SIG-M5 (cell line): Measurements from ENCODE around the gene EPS8L2.

Source experiments
- DNase-seq: peaks from one replicate; lab custom pipeline; 2025; lab: John Stamatoyannopoulos, UW

EPS8L2 gene

DNA sequence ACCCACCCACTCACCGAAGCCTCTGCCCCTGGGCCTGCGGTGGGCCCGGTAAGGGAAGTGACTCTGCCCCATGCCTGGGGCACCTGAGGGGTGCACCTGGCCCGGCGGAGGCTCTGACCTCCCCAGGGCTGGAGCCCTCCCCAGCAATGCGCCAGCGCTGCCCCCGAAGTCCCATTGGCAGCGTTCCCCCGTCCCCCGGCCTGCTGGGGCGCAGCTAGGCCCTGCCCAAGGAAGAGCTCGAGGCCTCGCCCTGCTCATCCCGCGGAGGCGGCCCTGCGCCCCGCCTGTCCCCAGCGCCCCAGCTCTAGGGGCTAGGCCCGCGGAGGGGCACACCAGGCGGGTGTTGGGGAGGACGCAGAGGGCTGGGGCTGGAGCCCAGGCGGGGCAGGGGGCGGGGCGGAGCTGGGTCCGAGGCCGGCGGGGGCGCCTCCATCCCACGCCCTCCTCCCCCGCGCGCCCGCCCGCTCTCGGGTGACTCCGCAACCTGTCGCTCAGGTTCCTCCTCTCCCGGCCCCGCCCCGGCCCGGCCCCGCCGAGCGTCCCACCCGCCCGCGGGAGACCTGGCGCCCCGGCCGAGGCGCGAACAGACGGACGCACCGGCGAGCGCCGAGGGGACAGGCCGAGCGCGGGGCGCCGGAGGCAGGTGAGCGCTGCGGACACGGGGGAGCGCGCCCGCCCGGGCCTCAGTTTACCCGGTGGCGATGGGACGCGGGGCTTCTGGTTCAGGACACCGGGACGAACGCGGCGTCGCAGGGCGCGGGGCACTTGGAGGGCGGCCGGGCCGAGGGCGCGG lies at the start of gene EPS8L2:
EPS8L2 (plus strand) TSS at position 586 of the 793 bp plus-strand sequence. CDS start 3,177 bp downstream, outside the sequence.
- no peak for DNase-seq

DNA sequence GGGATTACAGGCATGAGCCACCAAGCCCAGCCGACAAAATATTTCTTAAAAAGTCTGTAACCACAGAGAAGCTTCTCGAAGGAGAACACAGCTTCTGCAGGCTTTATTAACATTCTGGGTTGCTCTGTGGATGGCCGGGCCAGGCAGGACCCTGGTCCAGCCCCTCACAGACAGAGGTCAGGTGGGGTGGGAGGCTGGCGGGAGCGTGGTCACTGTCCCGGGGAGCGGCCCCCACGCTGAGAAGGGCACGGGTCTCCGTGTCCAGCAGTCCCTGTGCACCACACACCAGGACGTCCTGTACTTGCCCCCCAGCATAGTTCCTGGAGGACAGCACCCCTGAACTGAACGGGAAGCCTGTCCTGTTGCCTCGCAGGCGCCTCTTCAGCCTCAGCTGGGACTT lies 49.6 kb upstream of the EPS8L2 start:
- DNase-seq = no peak

DNA sequence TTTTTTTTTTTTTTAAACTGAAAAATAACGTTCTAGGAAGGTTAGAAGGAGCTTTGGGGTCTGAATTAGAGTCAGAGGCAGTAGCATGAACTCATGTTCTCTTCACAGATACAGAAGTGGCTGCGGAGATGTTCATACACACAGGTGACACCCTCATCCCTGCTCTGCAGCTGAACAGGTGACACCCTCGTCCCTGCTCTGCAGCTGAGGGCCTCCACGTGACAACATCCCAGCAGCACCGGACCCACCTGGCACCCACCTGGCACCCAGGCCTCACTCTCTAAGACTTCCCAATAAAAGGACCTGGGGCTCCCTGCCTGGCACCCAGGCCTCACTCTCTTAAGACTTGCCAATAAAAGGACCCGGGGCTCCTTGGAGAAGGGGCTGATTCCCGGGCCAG lies 49.2 kb upstream of the EPS8L2 start:
- no peak for DNase-seq

DNA sequence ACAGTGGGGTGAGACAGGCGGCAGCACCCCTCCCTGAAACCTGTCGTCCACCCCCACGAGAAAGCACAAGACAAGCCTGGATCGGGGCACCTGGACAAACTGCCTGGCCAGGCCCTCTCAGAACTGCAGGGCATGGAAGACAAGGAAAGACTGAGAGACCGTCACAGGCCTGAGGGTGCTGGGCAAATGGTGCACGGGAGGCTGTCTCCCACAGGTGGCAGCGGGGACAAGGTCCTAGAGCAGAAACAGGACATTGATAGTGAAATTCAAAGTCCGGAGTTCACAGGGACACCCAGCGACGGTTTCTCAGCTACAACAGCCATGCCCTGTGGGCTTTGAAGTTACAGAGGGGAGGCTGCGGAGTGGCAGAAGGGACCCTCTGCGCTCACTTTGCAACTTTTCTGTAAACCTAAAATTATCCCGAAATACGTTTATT lies 48.3 kb upstream of the EPS8L2 start:
- no peak for DNase-seq

DNA sequence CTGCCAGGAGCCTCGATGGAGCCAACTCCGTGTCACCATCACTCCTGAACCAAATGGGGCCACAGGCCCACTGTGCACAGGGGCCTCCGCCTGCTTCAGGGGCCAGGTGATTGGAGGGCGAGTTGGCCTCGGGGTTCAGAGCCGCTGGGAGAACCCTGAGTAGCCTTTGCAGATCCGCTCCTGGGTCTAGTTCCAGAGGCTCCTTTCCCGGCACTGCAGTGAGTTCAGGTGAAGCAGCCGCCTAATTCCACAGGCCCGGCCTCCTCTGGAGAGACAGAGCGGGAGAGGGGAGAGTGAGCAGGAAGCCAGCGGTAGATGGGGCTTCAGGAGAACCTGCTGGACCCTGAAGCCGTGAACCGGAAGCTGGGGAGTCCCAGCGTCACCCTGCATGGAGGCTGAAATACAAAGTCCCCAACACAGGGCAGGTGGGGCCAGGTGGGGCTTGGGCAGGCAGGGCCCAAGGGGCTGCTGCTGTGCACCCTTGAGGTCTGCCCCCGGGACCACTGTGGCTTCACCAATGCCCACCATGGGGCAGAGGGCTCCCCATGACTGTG lies 46.4 kb upstream of the EPS8L2 start:
- DNase-seq = no peak

DNA sequence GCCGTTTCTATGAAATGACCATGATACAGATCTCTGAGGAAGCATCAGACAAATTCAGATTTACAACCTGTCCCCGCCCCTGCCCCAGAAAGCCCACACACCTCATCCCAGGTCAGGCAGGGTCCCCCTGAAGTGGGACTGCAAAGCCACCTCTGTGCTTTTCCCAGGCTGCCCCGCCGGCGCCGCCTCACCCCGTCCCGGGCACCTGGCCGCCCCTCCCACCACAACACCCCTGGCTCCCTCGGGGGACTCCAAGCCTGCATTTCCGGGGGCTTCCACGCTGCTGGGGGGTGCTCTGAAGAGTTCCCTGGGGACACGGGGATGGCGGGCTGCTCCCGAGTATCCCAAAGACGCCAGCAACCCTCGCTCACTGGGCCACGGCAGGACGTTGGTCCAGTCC lies 45.8 kb upstream of the EPS8L2 start:
- DNase-seq = no peak

DNA sequence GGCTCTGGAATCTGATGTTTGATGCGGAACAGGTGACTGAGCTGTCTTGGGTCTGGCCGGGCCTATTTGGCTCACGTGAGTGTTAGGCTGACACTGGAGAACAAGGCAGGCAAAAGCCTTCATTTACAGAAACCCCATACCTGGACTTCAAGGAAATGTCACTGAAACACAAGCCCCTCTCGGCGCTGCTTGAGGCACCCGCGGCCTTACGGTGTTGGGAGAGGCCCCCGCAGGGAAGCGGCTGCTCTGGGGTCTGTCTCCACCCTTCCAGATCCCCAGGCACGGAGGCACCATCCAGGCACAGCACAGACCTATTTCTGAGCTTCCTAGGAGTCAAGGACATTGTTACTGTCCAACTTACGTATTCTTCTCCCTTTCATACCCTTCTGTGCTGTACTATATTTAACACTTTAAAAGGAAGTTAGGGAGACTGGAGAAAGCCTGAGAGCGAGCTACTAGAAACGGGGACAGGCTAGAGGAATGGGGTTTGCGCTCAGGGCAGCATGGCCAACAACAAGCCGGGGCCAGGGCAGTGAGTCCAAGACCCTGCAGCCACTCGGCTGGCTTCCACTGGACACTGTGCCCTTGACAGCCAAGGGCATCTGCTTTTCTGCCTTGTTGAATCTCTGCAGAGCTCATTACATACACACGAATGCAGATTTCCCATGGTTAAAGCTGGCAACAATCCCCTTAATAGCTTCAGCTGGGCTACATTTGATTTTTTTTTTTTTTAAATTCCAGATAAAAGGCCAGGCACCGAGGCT lies 45.2 kb upstream of the EPS8L2 start:
- DNase-seq = no peak

DNA sequence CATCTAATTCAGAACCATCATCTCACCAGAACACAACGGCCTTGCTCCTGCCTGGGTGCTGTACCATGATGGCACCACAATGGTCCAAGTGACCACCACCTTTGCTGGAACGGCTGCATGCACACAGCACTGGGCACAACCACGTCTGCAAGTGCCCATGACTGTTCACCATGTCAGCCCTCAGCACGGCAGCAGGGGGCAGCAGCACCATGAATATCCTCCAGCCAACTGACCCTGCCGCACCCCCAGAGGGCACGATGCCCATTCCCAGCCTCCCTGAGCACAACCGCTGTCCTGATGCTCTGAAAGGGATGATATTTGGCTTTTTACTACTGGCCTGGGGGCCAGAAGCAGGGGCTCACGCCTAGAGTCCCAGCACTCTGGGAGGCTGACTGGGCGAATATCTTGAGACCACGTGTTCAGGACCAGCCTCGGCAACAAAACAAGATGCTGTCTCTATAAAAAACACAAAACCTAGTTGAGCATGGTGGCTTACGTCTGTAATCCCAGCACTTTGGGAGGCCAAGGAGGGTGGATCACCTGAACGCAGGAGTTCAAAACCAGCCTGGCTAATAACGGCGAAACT lies 43.2 kb upstream of the EPS8L2 start:
- no peak for DNase-seq

DNA sequence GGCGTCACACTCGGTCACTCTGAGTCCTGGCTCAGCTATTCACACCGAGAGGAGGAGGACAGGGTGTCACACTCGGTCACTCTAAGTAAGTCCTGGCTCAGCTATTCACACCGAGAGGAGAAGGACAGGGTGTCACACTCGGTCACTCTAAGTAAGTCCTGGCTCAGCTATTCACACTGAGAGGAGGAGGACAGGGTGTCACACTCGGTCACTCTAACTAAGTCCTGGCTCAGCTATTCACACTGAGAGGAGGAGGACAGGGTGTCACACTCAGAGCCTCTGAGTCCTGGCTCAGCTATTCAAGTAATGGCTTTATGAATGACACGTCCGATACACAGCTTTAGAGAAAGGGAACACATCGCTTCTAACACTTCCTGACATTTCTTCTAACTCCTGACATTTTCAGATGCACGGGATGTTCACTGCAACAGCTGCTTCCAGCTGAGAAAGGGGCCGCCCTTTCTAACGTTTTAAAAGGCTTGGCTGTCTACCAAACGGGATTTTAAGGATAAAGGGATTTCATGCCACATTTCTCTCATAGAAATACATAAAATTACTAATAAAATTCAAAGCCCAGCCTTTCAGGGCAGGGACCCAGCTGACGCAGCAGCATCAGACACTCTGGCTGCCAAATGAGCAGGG lies 40.8 kb upstream of the EPS8L2 start:
- DNase-seq = no peak

DNA sequence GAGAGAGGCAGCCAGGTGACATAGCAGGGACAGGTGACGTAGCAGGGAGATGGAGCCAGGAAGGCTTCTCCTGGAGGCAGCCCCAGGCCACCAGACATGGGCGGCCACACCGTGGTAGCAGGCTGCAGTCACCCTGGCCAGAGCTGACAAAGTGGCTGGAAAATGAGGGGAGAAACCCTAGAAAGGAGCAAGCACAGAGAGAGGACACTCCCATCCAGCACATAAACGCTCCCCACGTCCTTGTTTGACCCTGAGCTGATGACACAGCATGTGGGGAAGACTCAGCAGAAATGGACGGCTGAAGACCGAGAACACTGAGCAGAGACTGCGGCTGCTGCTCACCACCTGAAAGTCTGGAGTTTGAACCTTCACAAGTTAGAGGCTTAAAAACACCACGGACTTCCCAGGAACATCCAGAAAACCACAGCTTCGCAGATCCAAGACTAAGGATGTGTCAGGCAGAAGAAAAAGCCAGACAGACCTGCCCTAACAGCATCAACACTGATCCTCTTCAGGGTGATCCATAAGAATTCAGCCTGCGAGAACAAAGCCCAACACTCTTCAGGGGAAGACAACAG lies 40.2 kb upstream of the EPS8L2 start:
- DNase-seq = no peak

DNA sequence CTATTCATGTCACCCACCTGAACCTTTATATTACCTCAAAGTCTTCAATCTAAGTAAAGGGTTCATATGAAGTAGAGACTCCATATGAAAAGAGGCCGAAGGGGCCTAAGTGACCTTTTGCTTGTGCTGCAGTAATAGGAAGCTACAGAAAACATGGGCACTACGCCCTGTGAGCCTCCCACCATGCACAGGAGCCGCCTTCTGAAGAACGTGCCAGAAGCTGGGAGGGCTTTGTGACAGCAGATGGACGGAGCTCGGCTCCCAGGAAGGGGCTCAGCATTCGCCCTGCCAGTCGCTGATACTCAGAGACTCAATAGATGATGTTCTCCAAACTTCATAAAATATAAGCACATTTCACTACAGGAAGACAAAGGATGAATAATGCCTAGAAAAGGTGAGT lies 32.2 kb upstream of the EPS8L2 start:
- DNase-seq = no peak

DNA sequence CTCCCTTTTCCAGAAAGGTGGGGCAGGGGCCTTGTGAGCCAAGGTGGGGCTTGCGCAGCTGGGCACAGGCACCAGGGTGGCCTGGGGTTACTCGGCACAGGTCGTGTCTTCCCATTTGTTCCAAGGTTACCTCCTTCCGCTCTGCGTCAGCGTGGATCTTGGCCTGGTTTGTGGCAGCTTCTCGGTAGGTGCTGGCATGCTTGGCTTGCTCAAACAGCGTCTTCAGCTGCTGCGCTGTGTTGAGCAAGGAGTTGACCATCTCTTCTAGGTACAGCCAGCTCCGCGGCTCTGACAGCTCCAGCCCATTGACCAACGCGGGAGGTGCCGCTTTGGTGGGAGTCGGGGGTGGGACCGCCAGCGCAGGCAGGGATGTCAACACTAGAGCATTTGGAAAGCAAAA lies 31.6 kb upstream of the EPS8L2 start:
- no peak for DNase-seq

DNA sequence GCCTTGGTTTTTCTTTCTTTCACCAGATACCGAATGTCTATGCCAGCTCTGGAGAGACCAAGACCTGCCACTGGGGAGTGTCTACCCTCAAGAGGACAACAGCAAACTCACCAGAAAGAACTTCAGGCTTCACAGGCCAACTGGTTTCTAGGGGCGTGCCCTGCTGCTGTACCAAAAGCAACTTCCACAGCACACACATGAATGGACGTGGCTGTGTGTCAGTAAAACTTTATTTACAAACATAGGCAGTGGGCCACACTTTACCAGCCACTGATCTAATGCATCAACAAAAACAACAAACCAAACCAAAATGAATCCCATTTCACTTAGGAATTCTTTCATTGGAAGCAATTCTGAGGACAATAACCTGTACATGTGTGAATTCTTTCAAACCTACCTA lies 27.7 kb upstream of the EPS8L2 start:
- DNase-seq = no peak

DNA sequence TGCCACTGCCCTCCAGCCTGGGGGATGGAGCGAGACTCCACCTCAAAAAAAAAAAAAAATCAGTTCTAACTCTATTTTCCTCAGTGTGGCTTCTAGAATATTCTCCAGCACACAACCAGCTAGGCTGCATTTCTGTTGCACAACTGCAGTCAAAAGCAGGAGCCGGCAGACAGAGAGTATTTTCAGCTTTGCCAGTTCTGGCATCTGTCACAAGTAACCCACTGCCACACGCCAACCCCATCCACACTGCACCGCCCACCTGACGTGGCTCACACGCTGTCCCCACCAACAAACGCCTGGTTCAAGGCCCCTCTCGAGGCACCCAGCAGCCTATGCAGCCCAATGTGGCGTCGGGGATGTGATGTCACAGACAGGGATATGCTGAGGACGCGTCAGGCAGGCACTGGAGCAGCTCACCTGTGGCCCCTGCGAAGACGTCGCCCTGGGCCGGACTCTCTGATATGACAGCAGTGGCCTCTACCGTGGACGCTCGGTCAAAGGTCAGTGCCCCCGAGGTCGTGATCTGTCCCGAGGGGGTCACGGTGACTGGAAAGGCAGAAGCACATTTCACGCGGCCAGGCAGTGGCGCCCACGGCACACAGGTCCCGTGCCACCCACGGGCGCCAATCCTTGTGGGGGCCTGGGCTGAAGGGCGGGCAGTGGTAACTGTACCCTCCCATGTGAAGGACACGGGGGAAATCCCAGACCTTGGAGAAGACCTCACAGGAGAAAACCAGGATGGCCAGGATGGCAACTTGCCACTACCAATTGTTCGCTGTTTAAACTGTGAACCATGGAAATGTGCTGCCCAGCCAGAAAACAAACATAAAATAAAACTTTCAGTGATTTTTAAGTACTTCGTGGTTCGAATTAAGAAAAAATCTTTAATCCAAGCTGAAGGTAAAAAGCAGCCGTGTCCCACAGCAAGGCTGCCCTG lies 26.5 kb upstream of the EPS8L2 start:
- DNase-seq = no peak

DNA sequence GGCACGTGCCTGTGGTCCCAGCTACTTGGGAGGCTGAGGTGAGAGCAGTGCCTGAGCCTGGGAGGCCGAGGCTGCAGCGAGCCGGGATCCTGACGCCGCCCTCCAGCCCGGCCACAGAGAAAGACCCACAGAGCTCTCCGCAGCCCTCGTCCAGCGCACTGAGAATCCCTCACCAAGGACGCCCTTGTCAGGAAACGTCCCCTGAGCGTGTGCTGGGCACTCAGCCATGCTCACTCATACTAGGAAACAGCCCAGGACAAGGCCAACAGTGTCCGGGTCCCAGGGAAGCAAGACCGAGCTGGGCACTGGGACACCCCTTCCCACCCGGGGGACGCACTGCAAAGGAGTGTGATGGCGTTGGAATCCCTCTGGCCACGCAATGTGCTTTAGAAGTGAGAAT lies 25.6 kb upstream of the EPS8L2 start:
- DNase-seq = no peak

DNA sequence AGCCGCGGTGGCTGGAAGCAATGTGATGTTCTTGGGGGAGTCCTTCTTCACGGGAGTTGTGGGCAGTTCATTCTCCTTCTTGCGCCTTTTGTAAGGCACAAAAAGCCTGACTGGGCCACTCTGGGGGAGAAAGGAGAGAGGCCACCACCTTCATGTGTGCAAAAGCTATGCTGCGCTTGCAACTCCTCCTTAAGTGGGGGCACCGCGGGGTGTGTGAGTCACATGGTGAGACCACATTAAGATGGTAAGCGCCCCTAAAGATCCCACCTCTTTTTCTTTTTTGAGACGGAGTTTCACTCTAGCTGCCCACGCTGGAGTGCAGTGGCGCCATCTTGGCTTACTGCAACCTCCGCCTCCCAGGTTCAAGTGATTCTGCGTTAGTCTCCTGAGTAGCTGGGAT lies 25.1 kb upstream of the EPS8L2 start:
- no peak for DNase-seq

DNA sequence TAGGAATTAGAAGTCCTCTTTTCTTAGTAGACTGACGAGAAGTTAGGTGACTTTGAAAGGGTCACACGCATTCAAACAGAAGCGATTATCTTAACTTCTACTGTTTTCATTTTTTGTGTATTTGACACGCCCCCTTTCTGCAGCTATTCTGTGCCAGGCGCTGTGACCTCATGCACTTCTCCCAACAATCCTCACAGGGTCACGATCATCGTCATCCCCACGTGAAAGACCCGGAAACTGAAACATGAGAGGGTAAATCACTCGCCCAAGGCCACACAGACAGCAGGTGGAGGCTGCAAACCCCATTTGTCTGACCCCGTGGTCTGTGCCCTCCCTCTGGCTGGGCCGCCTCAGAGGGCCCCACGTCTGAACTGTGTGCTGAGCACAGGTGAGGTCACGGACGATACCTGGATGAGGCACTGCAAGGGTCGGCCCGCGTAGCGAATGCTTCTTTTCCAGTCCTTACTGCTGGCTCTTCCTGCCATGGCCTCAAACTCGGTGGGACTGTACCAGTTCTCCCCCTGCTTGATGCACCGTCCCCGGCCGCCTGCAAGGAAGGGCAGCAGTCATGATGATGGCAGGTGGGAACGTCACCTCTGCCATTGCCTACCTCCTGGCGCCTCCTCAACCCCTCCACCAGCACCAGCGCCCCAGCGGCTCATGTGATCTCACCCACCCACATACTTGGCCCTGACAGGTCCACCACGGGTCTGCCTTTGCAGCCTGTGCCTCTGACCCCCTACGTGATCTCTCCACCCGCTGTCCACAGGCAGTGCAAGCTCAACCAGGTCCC lies 19.4 kb upstream of the EPS8L2 start:
- no peak for DNase-seq

DNA sequence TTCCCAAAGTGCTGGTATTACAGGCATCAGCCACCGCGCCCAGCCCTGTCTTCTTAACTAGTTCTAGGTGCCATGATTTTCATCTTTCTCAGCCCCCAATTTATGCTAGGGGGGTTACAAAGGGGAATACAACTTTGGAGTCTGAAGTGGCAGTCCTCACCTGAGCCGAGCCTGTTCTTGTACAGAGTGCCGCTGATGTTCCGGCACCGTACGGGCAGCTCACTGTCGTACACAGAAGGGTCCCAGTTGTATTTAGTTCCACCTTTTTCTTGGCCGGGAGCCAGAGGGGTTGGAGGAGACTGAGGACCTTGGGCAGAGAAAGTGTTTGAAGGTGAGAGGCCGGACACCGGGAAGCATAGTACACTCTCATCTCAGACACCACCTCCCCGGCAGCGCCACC lies 18.3 kb upstream of the EPS8L2 start:
- no peak for DNase-seq

DNA sequence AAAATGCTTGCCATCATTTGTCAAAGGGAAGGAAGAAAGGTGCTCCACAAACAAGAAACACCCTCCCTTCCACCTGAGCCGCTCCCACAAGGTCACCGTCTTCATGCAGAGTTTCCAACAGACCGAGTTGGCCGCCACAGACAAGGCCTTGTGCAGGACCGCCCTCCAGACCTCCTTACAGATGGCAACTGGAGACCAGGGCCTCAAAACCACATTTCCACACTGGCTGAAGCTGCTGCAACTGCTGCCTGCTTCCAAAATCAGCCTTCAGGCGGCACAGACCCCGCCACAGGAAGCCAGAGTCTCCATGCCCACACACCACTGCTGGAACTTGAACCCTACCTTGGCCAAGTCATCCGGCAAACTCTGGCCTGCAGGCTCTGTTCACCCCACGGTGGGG lies 17.4 kb upstream of the EPS8L2 start:
- no peak for DNase-seq

DNA sequence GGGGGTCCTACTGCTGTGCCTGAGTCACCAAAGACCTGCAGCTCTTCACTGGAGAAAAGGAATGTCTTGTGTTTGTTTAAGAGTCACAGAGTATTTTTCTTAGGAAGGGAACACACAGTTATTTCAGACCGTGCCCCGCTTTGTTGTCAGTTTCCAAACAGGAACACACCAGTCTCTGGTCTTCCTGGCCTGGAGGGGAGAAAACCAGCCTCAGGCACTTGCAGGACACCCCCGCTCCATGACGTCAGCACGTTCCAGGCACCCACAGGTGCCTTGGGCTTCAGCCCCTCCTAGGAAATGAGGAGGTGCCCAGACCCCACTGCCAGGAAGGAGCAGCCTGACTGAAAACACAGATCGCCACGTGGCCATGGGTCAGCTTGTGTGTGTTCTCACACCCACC lies 16.4 kb upstream of the EPS8L2 start:
- no peak for DNase-seq
